ENCODE results near the gene BTBD2.
A peak's percentile ranks its signal among the peaks of the same experiment; 100 is the strongest.

The BTBD2 gene

GRCh38 chr19:2014731-2015607 is 545 bp downstream of the BTBD2 start:
- H3K4me2 ChIP-seq = peak overlapping the region; percentile 88
- H3K27ac ChIP-seq = peak overlapping the region; percentile 80
- H3K4me1 ChIP-seq = peaks cover 47% of the 10 kb centered on the region
- peak overlapping the region; percentile 77 for H3K4me3 ChIP-seq
- H3K27me3 ChIP-seq = no peaks in the 10 kb centered on the region
- peaks cover 32% of the 10 kb centered on the region for H4K20me1 ChIP-seq
- no peak for TF ChIP-seq Cebpa-rat (IDR thresholded peaks at IDR 0.05)
- H3K9ac ChIP-seq = peak overlapping the region; percentile 83
- H3K9me3 ChIP-seq = peaks cover 15% of the 10 kb centered on the region
- peaks cover 30% of the 10 kb centered on the region for H3K36me3 ChIP-seq

GRCh38 chr19:2014131-2014571 is 1.4 kb downstream of the BTBD2 start:
- Histone ChIP-seq H3K36me3 (peaks cover 30% of the 10 kb centered on the region), H3K9me3 (peaks cover 15% of the 10 kb centered on the region), H3K9ac (no peak overlapping the region), H3K4me3 (peak overlapping the region; percentile 77; the same call in 1 of the 2 replicates), H3K27me3 (no peaks in the 10 kb centered on the region), H3K27ac (no peak overlapping the region), H4K20me1 (peaks cover 34% of the 10 kb centered on the region), H3K4me1 (peaks cover 39% of the 10 kb centered on the region), H3K4me2 (peak overlapping the region; percentile 88)
- TF ChIP-seq Cebpa-rat (IDR thresholded peaks at IDR 0.05) = no peak

GRCh38 chr19:2013683-2013961 is 1.9 kb downstream of the BTBD2 start:
- Histone ChIP-seq H3K27ac (no peak overlapping the region), H3K27me3 (no peaks in the 10 kb centered on the region), H3K9me3 (peaks cover 15% of the 10 kb centered on the region), H3K9ac (no peak overlapping the region), H3K4me3 (no peak overlapping the region), H4K20me1 (peaks cover 36% of the 10 kb centered on the region), H3K36me3 (peaks cover 34% of the 10 kb centered on the region), H3K4me2 (peak overlapping the region; percentile 88), H3K4me1 (peaks cover 39% of the 10 kb centered on the region)
- no peak for TF ChIP-seq Cebpa-rat (IDR thresholded peaks at IDR 0.05)

- no peak overlapping the region for H3K9ac ChIP-seq
- H3K27ac ChIP-seq = no peak overlapping the region
- H3K4me1 ChIP-seq = peaks cover 43% of the 10 kb centered on the region
- H3K4me2 ChIP-seq = peak overlapping the region; percentile 88; the same call in 1 of the 2 replicates
- peaks cover 41% of the 10 kb centered on the region for H4K20me1 ChIP-seq
- no peak overlapping the region for H3K4me3 ChIP-seq
- peaks cover 36% of the 10 kb centered on the region for H3K36me3 ChIP-seq
- peaks cover 15% of the 10 kb centered on the region for H3K9me3 ChIP-seq
- no peaks in the 10 kb centered on the region for H3K27me3 ChIP-seq
- no peak for TF ChIP-seq Cebpa-rat (IDR thresholded peaks at IDR 0.05)
These were observed 2.4 kb downstream of the BTBD2 start for GRCh38 chr19:2012941-2013682.

- H3K4me1 ChIP-seq = peaks cover 51% of the 10 kb centered on the region
- H3K27ac ChIP-seq = no peak overlapping the region
- H3K36me3 ChIP-seq = peaks cover 42% of the 10 kb centered on the region
- no peak overlapping the region for H3K9ac ChIP-seq
- TF ChIP-seq Cebpa-rat (IDR thresholded peaks at IDR 0.05) = no peak
- peaks cover 15% of the 10 kb centered on the region for H3K9me3 ChIP-seq
- peaks cover 60% of the 10 kb centered on the region for H4K20me1 ChIP-seq
- H3K27me3 ChIP-seq = no peaks in the 10 kb centered on the region
- no peak overlapping the region for H3K4me2 ChIP-seq
- H3K4me3 ChIP-seq = no peak overlapping the region
These were observed 4.3 kb downstream of the BTBD2 start for GRCh38 chr19:2011169-2011568.

GRCh38 chr19:2010135-2010668 is 5.3 kb downstream of the BTBD2 start:
- H3K9ac ChIP-seq = no peak overlapping the region
- H3K4me1 ChIP-seq = peaks cover 52% of the 10 kb centered on the region
- H3K27me3 ChIP-seq = no peaks in the 10 kb centered on the region
- peaks cover 66% of the 10 kb centered on the region for H4K20me1 ChIP-seq
- peaks cover 48% of the 10 kb centered on the region for H3K36me3 ChIP-seq
- peaks cover 15% of the 10 kb centered on the region for H3K9me3 ChIP-seq
- TF ChIP-seq Cebpa-rat (IDR thresholded peaks at IDR 0.05) = no peak
- no peak overlapping the region for H3K27ac ChIP-seq
- H3K4me3 ChIP-seq = no peak overlapping the region
- no peak overlapping the region for H3K4me2 ChIP-seq

- TF ChIP-seq Cebpa-rat (IDR thresholded peaks at IDR 0.05) = no peak
- Histone ChIP-seq H3K36me3 (peaks cover 80% of the 10 kb centered on the region), H3K4me3 (no peak overlapping the region), H3K9me3 (no peaks in the 10 kb centered on the region), H3K4me2 (no peak overlapping the region), H3K9ac (no peak overlapping the region), H4K20me1 (peaks cover 77% of the 10 kb centered on the region), H3K27ac (no peak overlapping the region), H3K4me1 (peaks cover 29% of the 10 kb centered on the region), H3K27me3 (no peaks in the 10 kb centered on the region)
These were observed 11.6 kb downstream of the BTBD2 start for GRCh38 chr19:2003874-2004273.

- peaks cover 100% of the 10 kb centered on the region for H3K36me3 ChIP-seq
- H4K20me1 ChIP-seq = peaks cover 71% of the 10 kb centered on the region
- no peak overlapping the region for H3K27ac ChIP-seq
- peaks cover 16% of the 10 kb centered on the region for H3K9me3 ChIP-seq
- H3K4me3 ChIP-seq = no peak overlapping the region
- no peaks in the 10 kb centered on the region for H3K27me3 ChIP-seq
- no peak overlapping the region for H3K4me2 ChIP-seq
- H3K9ac ChIP-seq = no peak overlapping the region
- no peak for TF ChIP-seq Cebpa-rat (IDR thresholded peaks at IDR 0.05)
- H3K4me1 ChIP-seq = 0 out of 2 replicates have a peak, but pooled peaks cover 2% of the 10 kb centered on the region
These were observed 15.5 kb downstream of the BTBD2 start for GRCh38 chr19:1999856-2000515.

Data from BLaER1 (cell line).